CD14-positive monocyte (primary cell): ENCODE data around the gene CROCC. TPM values are rescaled to one million over a fixed set of nuclear protein-coding genes. Genes with fewer than 3 reads are reported as not detected.

ENCODE experiments used
- DNase-seq, 3 donors: peaks; one replicate each; pipeline ENCODE4 v3.0.0-alpha.2; 2011 to 2022
- H2AFZ ChIP-seq: 2 replicates; pipeline ENCODE4 v1.6.0; 2012; ENCODE audit warnings: mild to moderate bottlenecking, low read depth, low read length, inconsistent platforms; ENCODE audit not compliant: insufficient read depth, poor library complexity, severe bottlenecking
- H3K27ac ChIP-seq, 2 donors: 1 replicate in 1 of 2; 2 replicates in 1 of 2; pipeline ENCODE4 v1.5.1; 2012 to 2013; ENCODE audit warnings: low read length in 2 of 2, control low read depth in 1 of 2, inconsistent platforms in 1 of 2, low read depth in 1 of 2, mild to moderate bottlenecking in 1 of 2
- H3K27me3 ChIP-seq, 2 donors: one replicate each; pipeline versions ENCODE4 v1.6.0 to v1.6.1; 2011 to 2013; ENCODE audit warnings: low read length in 2 of 2; ENCODE audit not compliant: control insufficient read depth in 2 of 2, insufficient read depth in 2 of 2
- H3K36me3 ChIP-seq, 2 donors: replicated peaks in 1 of 2; 1 replicate in 1 of 2; 2 replicates in 1 of 2; pipeline versions ENCODE4 v1.5.1 to v1.6.1; 2012 to 2013; ENCODE audit warnings: low read length in 2 of 2, control low read depth in 1 of 2, inconsistent platforms in 1 of 2, mild to moderate bottlenecking in 1 of 2; ENCODE audit not compliant: insufficient read depth in 2 of 2, control insufficient read depth in 1 of 2
- H3K4me1 ChIP-seq, 2 donors: 1 replicate in 1 of 2; 2 replicates in 1 of 2; pipeline versions ENCODE4 v1.5.1 to v1.6.1; 2012 to 2013; ENCODE audit warnings: low read length in 2 of 2, control low read depth in 1 of 2, inconsistent platforms in 1 of 2, mild to moderate bottlenecking in 1 of 2, moderate library complexity in 1 of 2; ENCODE audit not compliant: insufficient read depth in 2 of 2, control insufficient read depth in 1 of 2
- H3K4me2 ChIP-seq: replicated peaks from 2 replicates; pipeline ENCODE3; 2012; ENCODE audit warnings: low read length, moderate library complexity, mild to moderate bottlenecking; ENCODE audit not compliant: poor library complexity, severe bottlenecking; ENCODE audit errors: extremely low read depth
- H3K4me3 ChIP-seq, 3 experiments: fragments of 200-600 bp in 1 of 3; sonication (generic) in 1 of 3; replicated peaks in 1 of 3; 1 replicate in 2 of 3; 2 replicates in 1 of 3; pipeline ENCODE4 v1.5.1; 2011 to 2013; ENCODE audit warnings: low read length in 3 of 3, mild to moderate bottlenecking in 3 of 3, control low read depth in 2 of 3, low read depth in 2 of 3, inconsistent platforms in 1 of 3, moderate library complexity in 1 of 3
- H3K79me2 ChIP-seq: 2 replicates; pipeline ENCODE4 v1.6.0; 2012; ENCODE audit warnings: mild to moderate bottlenecking, control low read depth, inconsistent platforms, low read length, moderate library complexity; ENCODE audit not compliant: insufficient read depth
- H3K9ac ChIP-seq: 2 replicates; pipeline ENCODE4 v1.6.0; 2017; ENCODE audit warnings: low read length, mild to moderate bottlenecking; ENCODE audit not compliant: insufficient read depth, poor library complexity, severe bottlenecking
- H3K9me3 ChIP-seq, 2 donors: replicated peaks in 1 of 2; 1 replicate in 1 of 2; 2 replicates in 1 of 2; pipeline versions ENCODE4 v1.5.1 to v1.6.1; 2012 to 2013; ENCODE audit warnings: low read length in 2 of 2, control low read depth in 1 of 2; ENCODE audit not compliant: control insufficient read depth in 1 of 2, insufficient read depth in 1 of 2
- H4K20me1 ChIP-seq: 2 replicates; pipeline ENCODE4 v1.6.0; 2012; ENCODE audit warnings: mild to moderate bottlenecking, low read length, control low read depth, moderate library complexity; ENCODE audit not compliant: insufficient read depth
- H3K27ac Mint-ChIP-seq, 7 donors: one replicate each; pipeline ENCODE4 v1.8.0; 2020; ENCODE audit warnings: mild to moderate bottlenecking in 7 of 7, mixed read lengths in 7 of 7, moderate library complexity in 6 of 7, inconsistent platforms in 2 of 7
- H3K27me3 Mint-ChIP-seq, 3 donors: one replicate each; pipeline ENCODE4 v1.8.0; 2021 to 2022; ENCODE audit warnings: low read depth in 3 of 3, mild to moderate bottlenecking in 3 of 3, mixed read lengths in 3 of 3, moderate library complexity in 3 of 3, inconsistent platforms in 1 of 3
- H3K36me3 Mint-ChIP-seq, 2 donors: one replicate each; pipeline ENCODE4 v1.8.0; 2020; ENCODE audit warnings: mixed read lengths in 2 of 2, inconsistent platforms in 1 of 2, mild to moderate bottlenecking in 1 of 2
- H3K4me1 Mint-ChIP-seq: one replicate; pipeline ENCODE4 v1.8.0; 2020; ENCODE audit warnings: mild to moderate bottlenecking, mixed read lengths
- H3K4me3 Mint-ChIP-seq, 2 donors: one replicate each; pipeline ENCODE4 v1.8.0; 2020; ENCODE audit warnings: mild to moderate bottlenecking in 2 of 2, mixed read lengths in 2 of 2, moderate library complexity in 1 of 2
- H3K9me3 Mint-ChIP-seq, 7 donors: one replicate each; pipeline ENCODE4 v1.8.0; 2020 to 2022; ENCODE audit warnings: mixed read lengths in 7 of 7, mild to moderate bottlenecking in 6 of 7, moderate library complexity in 6 of 7, inconsistent platforms in 2 of 7
- WGBS: methylation state at CpG from one replicate; pipeline ENCODE4 v1.1.5; 2013; ENCODE audit warnings: missing lambda C conversion rate; ENCODE audit not compliant: insufficient coverage; 5-methylcytosine and 5-hydroxymethylcytosine counted together
- intact Hi-C, 2 donors: fragments of 100-400 bp; cut with micrococcal nuclease; formaldehyde crosslinking; loops; one replicate each; pipeline versions ENCODE4 v1.15.0 to v1.15.1; 2023
- polyA plus RNA-seq, 3 donors: library from polyadenylated mRNA; depleted of rRNA in 1 of 3; unstranded in 2 of 3; stranded (reverse) in 1 of 3; fragments of 300-500 nt in 2 of 3; fragments of >200 nt in 1 of 3; fragmentation: Illumina TruSeq in 2 of 3; gene quantifications; 1 replicate in 2 of 3; 2 replicates in 1 of 3; pipeline ENCODE4 v1.2.3, GENCODE V29; 2012 to 2021
- TF ChIP-seq, protein P1 (sequence below): fragments of 200-600 bp; IDR thresholded peaks from one replicate; pipeline ENCODE4 v1.8.0; 2022; ENCODE audit warnings: antibody characterized with exemption, mild to moderate bottlenecking

CROCC gene
- polyA plus RNA-seq, 3 donors, result 0.21 to 46.1 (median 0.69) TPM

DNA sequence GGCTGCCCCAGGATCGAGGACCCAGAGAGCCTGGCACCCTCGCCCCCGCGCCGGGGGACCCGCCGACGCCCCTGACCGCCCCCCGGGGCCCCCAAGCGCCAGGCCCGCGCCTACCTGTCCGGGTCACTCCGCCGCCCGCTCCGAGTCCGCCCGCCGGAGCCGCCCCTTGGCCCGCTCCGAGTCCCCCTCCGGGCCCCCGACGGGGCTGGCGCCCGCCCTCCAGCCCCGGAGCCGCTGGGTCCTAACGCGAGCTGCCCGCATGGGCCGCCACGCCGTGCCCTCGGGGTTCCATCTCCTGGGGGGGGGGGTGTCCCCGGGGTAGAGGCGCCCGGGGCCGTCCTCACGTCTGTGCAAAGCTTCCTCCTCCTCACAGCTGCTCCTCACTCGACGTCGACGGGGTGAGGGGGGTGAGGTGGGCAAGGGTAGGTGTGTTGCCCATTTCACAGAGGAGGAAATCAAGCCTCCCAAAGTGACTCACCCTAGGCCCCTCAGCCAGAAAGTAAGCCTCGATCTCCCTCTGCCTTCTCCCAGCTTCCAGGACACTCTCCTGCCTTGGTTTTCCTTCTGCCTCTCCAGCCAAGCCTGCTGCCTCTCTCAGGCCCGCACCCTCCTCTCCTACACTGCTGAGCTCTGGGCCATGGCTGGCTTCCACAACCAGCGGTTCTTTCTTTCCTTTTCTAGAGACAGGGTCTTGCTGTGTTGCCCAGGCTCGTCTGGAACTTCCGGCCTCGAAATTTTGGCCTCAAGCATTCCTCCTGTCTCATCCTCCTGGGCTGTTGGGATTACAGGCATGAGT is 58.9 kb downstream of the CROCC start, which contains the start of gene MFAP2:
MFAP2 (minus strand) TSS at position 148 of the 796 bp plus-strand sequence. CDS start 2,347 bp downstream, outside the sequence.
- H3K9ac ChIP-seq, result peak within 1 kb of the TSS; percentile 4
- WGBS, result 15% methylated on average over 31 of the region's 53 CpGs

DNA sequence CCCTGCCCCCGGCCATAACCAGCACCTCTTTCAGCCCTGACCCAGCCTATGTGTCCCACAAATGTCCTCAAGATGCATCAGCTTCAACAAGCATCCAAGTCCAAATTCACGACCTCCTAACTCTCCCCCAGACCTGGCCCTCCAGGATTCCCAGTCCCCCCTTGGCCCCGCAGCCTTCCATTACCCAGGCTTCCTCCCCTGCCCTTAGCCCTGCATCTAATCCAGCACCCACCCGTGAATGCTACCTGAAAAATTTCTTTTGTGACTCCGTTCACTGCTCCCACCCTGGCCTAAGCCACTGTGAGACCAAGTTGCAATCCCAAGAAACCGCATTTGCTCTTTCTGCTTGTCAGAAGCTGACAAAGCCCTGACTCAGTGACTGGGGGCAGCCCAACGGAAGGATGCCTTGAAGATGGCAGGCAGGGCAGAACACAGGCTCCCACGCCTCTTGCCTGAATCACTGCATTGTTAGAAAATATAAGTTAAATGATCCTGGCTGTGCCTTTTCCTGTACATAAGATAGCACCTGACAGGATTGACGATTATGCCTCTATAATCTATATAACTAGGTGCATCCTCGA is 59.6 kb downstream of the CROCC start:
- Mint-ChIP-seq H3K27me3 (peaks cover 43 to 53% (median 50%) of the 10 kb centered on the region in 3 donors), H3K27ac (no peak overlapping the region), H3K9me3 (peaks cover 0 to 9% (median 2%) of the 10 kb centered on the region in 7 donors), H3K36me3 (peaks cover 17 to 18% of the 10 kb centered on the region in 2 donors), H3K4me3 (peak overlapping the region in 1 of 2 donors; percentile 85), H3K4me1 (peaks cover 10% of the 10 kb centered on the region)
- peaks cover 3 to 10% of the 10 kb centered on the region in 2 donors for H3K4me1 ChIP-seq
- TF ChIP-seq, protein P1, sequence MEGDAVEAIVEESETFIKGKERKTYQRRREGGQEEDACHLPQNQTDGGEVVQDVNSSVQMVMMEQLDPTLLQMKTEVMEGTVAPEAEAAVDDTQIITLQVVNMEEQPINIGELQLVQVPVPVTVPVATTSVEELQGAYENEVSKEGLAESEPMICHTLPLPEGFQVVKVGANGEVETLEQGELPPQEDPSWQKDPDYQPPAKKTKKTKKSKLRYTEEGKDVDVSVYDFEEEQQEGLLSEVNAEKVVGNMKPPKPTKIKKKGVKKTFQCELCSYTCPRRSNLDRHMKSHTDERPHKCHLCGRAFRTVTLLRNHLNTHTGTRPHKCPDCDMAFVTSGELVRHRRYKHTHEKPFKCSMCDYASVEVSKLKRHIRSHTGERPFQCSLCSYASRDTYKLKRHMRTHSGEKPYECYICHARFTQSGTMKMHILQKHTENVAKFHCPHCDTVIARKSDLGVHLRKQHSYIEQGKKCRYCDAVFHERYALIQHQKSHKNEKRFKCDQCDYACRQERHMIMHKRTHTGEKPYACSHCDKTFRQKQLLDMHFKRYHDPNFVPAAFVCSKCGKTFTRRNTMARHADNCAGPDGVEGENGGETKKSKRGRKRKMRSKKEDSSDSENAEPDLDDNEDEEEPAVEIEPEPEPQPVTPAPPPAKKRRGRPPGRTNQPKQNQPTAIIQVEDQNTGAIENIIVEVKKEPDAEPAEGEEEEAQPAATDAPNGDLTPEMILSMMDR, result no peak
- H3K9ac ChIP-seq, result no peak overlapping the region
- peaks cover 9% of the 10 kb centered on the region in 2 donors for H3K36me3 ChIP-seq
- no peaks in the 10 kb centered on the region for H4K20me1 ChIP-seq
- no peaks in the 10 kb centered on the region for H3K79me2 ChIP-seq
- peaks cover 9 to 37% of the 10 kb centered on the region in 2 donors for H3K27me3 ChIP-seq
- intact Hi-C loops, result no loop called here
- no peak overlapping the region for H3K27ac ChIP-seq
- H2AFZ ChIP-seq, result no peak overlapping the region
- DNase-seq, result no peak
- WGBS, result 92% methylated on average over 7 of the region's 10 CpGs
- H3K9me3 ChIP-seq, result peaks cover 0 to 10% of the 10 kb centered on the region in 2 donors
- H3K4me2 ChIP-seq, result no peak overlapping the region
- H3K4me3 ChIP-seq, result no peak overlapping the region

More for the DNA sequence above, 58.9 kb downstream of the CROCC start, which contains the start of gene MFAP2:
- peaks cover 10 to 14% of the 10 kb centered on the region in 2 donors for H3K36me3 Mint-ChIP-seq
- peaks cover 0 to 9% (median 2%) of the 10 kb centered on the region in 7 donors for H3K9me3 Mint-ChIP-seq
- no peak within 1 kb of the TSS for H3K27ac ChIP-seq
- DNase-seq, result no peak
- peak within 1 kb of the TSS; percentile 37 to 85 for H3K4me3 Mint-ChIP-seq
- no peak within 1 kb of the TSS for H3K4me2 ChIP-seq
- H3K36me3 ChIP-seq, result peaks cover 2% of the 10 kb centered on the region in 2 donors
- peaks cover 3 to 10% of the 10 kb centered on the region in 2 donors for H3K4me1 ChIP-seq
- H3K79me2 ChIP-seq, result no peaks in the 10 kb centered on the region
- no peak within 1 kb of the TSS for H2AFZ ChIP-seq
- H3K4me3 ChIP-seq, result no peak within 1 kb of the TSS
- H3K4me1 Mint-ChIP-seq, result peaks cover 10% of the 10 kb centered on the region
- no peak within 1 kb of the TSS for H3K27ac Mint-ChIP-seq
- no peaks in the 10 kb centered on the region for H4K20me1 ChIP-seq
- intact Hi-C loops, result no loop called here
- H3K27me3 Mint-ChIP-seq, result peaks cover 43 to 53% (median 50%) of the 10 kb centered on the region in 3 donors
- H3K9me3 ChIP-seq, result peaks cover 0 to 10% of the 10 kb centered on the region in 2 donors
- TF ChIP-seq, protein P1, result no peak
- peaks cover 9 to 37% of the 10 kb centered on the region in 2 donors for H3K27me3 ChIP-seq
